IPS-11a (cell line): ENCODE results near the gene KLHL33.

Experiments
- H3K4me3 ChIP-seq: one replicate; pipeline ENCODE4 v1.5.1; 2013; ENCODE audit warnings: low read depth, low read length, control low read depth

Gene KLHL33, protein sequence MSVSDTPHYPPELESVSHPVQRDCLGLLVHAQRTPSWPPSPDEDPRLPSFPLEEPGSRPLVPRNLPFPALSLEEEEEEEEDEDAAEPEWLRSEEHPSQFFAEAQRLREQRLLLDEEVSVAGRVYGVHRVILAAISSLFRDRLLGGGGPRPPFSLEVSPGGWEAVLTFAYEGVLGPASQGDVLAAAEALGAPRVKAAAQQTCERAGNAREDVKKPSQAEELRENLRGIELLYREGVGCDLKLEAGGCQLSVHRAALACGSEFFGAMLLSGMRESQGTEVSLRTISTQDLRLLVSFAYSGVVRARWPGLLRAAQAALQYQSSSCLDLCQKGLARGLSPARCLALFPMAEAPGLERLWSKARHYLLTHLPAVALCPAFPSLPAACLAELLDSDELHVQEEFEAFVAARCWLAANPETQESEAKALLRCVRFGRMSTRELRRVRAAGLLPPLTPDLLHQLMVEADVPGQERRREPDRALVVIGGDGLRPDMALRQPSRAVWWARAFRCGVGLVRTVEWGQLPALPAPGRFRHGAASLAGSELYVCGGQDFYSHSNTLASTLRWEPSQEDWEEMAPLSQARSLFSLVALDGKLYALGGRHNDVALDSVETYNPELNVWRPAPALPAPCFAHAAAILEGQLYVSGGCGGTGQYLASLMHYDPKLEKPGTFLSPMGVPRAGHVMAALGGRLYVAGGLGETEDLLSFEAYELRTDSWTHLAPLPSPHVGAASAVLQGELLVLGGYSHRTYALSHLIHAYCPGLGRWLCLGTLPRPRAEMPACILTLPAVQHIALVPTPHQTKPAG

DNA sequence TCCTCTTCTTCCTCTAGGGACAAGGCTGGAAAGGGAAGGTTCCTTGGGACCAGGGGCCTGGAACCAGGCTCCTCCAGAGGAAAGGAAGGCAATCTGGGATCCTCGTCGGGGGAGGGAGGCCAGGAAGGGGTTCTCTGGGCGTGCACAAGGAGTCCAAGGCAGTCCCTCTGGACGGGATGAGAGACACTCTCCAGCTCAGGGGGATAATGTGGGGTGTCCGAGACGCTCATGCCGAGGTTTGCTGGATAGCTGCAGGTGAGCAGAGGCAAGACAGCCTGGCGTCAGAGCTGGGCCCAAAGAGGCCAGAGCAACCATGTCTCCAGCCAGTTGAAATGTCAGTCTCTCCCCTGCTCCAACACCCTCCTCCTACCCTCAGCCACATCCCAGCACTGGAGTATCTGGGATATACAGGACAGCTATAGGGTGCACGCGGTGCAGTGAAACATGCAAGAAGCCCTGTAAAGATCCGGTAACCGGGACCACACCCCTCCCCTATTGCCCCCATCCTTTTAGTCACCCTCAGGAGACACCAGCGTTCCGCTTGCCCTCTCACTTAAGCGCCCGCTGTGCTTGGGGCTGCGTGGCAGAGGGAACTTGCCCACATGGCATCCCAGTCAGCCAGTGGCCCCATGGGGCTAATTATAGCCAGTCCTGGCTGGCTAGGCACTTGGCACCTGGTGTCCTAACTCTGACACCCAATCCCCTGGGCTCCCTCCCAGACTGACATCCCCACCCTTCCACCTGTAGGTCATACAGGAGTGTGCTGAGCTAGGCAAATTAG lies at the start of gene KLHL33:
Gene KLHL33 (minus strand): TSS at position 585 of the 781 bp plus-strand sequence. CDS start 355 bp downstream, at position 230.
- H3K4me3 ChIP-seq: no peak within 1 kb of the TSS

DNA sequence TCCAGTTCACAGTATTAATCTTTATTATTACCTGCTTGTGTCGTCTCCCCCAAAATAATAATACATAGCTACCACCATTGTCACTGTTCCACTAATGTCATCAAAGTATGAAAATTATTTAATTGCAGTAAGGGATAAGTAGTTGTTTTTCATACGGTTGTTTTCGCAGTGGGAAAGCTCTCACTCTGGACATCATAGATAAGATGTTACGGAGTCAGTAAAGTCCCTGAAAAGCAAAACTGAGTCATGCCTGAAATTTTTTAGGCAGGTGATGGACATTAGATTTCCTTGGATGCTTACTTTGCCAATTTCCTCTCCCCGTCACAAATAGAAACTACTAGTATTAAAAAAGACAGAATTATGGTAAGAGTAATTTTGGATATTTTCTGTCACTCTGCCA lies 46.4 kb upstream of the KLHL33 start:
- no peak overlapping the region for H3K4me3 ChIP-seq

DNA sequence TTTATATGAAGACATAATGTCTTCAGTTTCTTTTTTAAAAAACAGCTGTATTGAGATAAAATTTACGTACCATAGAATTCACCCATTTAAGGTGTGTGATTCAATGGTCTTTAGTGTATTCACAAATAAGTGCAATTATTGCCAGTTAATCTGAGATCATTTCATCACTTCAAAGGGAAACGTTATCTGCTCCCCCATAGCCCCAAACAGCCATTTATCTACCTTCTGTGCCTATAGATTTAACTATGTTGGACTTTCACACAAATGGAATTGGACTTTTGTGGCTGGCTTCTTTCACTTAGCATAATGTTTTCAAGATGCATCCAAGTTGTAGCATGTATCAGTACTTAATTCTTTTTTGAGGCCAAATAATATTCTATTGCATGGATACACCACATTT lies 42.9 kb upstream of the KLHL33 start:
- H3K4me3 ChIP-seq: no peak overlapping the region

DNA sequence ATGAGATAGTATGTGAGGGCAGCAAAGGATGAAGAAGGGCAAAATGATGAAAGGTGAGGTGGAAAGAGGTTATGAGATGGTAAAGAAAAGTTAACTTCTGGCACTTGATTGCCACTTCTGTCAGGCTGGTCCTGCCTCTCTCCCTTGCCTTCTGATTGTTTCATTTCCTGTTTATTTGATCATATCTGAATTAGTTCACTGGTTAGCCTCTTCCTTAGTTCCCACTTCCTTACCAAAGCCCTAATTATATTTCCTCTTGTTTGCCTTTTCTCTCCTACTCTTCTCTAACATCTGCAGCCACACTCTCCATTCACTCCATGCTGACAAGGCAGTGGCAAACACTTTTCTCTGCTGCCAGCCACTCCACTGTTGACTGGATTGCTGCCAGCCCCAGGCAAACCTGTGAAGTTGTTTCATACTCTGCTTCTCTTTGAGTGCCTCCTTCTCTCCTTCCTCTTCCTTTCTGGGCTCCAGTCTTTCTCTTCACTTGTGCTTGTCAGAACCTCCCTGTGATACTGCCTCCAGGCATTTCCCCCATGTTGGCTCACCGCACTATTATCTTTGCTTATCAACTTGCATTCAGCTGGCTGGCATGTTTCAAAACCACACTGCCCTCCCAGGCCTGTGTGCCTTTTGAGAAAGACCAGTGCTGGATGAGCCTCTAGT lies 41.4 kb upstream of the KLHL33 start:
- no peak overlapping the region for H3K4me3 ChIP-seq

DNA sequence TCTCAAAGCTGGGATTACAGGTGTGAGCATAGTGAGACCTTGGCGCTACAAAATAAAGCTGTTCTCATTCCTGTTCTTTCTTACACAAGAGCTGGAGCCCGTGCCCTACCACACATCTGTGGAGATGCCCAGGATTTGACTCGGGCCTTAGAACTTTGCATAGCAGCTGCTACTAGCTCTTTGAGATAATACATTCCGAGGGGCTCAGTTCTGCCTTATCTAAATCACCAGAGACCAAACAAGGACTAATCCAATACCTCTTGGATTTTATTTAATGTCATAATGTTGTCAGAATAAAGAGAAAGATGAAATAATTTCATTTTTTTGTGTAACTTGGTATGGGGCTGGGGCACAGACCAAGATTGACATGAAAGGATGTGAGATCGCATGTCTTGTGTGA lies 40.8 kb upstream of the KLHL33 start:
- no peak overlapping the region for H3K4me3 ChIP-seq

DNA sequence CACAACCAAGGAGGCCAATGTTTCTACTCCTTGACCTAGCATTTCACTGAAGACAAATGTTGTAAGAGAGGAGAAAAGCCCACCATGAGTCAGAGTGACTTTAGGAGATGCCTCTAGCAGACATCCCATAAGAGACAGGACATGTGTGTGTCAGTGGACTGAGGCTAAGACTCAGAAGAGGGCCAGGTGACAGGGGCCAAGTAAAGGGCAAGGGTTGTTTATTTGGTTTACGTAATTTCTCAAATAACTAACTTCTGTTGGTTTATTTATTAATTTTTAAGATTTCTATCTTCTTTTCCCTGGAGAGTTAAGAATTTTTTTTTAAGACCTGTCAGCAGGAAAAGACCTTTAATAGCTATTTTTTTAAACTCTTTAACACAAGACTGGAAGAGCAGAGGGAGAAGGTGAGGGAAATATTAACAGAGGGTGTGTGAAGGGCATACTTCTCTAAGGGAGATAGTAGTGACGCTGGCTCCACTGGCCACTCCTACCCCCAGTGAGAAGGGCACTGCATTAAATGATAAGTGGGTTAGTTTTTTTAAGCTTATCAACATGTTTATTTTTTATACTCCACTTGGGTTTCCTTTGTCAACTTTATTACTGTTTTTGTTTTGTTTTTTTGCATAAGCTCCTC lies 36.7 kb upstream of the KLHL33 start:
- no peak overlapping the region for H3K4me3 ChIP-seq

DNA sequence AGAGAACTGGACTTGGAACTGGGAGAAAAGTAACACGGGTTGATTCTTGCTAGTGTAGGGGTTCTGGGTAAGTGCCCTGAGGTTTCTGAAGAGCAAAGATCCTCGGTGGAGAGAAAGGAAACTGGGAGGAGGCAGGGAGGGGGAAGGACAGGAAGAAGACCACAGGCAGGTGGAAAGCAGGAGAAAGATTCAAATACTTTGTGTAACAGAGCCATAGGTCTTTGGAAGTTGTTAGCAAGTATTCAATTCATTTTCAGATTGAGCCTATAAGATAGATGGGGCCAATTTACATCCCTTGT lies 34.6 kb upstream of the KLHL33 start:
- H3K4me3 ChIP-seq: peak overlapping the region; percentile 91

DNA sequence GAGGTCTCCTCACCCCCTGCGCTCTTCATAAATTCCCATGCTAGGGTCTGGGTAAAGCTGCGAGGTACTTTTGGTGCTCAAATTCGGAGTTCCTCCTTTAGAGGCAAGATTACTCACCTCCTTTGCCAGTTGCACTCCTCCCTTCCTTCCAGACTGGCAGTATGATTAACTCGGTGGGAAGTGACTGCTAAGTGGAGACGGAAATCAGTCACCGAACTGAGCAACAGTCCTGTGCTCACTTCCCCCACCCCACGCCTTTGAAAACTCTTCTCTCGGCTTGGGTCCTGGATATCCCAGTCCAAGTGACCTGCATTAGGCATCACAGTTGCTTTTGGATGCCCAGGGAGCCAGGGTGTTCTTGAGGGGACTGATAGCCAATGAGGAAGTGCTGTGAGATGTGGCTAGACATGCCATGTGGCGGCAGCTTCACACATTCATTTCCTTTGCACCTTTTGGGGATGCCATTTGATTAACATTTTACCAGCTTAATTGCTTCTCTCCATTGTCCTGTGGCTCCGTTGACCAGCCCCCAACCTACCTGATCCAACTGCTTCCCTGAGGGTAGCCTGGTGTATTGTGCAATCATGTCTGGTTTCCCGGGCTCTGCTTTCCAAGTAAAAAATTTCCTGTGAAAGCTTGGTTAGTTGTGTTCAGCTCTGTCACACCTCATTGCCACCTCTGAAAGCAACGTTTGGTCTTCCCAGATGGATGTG lies 34.1 kb upstream of the KLHL33 start:
- peak overlapping the region; percentile 91 for H3K4me3 ChIP-seq

DNA sequence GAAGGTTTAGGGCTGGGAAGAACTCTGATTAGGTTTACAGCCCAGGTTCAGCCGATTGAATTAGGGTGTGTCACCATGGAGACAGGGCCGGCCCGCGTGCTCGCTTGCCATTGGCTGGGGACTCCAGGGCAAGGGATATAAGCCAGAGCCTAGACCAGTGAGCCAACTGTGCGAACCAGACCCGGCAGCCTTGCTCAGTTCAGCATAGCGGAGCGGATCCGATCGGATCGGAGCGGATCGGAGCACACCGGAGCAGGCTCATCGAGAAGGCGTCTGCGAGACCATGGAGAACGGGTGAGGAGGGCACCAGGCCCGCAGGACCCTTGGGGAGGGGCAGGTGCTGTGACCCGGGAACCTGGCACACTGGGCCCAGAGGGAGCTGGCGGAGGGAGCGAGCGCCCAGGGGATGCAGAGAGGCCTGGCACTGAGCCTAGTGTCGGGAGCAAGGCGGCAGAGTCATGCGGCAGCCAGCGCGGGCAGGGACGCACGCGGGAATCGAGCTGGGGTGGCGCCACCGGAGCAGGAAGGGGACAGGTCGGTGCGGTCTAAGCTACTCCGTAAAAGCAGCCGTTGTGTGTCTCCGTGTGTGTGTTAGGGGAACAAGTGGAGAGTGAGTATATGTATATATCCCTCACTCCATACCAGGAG lies 33.4 kb upstream of the KLHL33 start, which contains the start of gene PNP:
Gene PNP (plus strand): TSS at position 165 of the 648 bp plus-strand sequence. CDS start 119 bp downstream, at position 284.
- peak within 1 kb of the TSS; percentile 91 for H3K4me3 ChIP-seq

DNA sequence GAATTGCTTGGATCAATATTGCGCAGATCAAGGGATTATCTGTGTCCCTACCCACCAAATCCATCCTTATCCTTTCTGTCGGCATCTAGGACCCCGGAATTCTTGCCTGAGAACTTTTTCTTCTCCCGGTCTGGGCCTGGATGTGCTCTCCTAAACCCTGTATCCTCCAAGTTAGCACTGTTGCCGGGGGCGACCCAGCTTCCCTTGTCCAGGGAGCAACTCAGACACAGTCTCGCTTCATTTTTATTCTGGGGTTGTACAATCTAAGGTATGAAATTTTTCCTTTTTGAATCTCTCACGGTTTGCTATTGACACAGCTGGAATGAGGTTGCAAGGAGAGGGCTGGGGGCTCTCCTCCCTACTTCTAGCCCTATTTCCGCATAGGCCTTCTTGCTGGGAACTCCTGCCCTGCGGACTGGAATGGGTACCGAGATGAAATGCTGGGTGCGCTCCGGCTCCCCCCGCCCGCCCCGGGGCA lies 32.8 kb upstream of the KLHL33 start:
- peak overlapping the region; percentile 91 for H3K4me3 ChIP-seq

DNA sequence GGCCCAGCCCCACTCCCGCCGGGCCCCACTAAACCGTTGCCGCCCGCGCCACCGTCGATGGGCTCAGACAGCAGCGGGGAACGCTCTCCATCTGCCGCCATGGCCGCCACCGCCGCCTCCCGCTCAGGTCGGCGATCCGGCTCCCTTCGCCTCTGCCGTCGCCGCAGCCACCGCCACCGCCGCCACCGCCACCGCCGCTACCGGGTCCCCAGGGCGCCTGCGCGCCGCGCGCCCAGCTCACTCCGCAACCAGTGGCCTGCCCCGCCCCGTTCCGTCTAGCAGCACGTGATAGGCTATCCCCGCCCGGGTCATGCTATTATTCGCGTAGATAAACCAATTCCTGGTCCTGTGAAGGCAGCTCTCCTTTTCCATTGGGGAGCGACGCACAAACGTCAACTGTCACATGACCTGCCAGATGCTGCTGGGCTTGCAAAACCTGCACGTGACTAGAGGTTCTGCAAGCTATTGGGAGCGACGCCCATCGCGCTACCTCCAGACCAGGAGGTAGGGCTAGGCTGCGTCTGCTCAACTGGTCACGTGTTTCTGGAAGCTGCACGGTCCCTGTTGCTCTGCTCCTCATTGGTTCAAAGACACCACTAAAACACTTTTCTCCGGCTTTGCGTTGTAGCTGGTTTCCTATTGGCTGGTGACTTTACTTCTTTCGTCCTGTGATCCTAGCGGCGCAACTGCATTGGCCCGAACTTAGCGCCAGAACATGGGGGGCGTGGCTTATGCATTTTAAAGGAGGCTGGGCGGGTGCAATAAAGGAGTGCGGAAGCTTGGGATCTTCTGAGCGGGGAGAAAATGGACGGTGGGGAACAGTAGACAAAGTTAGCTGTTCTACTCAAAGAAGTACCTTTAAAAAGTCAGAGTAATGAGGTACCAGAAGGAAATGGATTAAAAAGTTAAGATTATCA lies 25.5 kb upstream of the KLHL33 start, which contains the start of gene PIP4P1:
Gene PIP4P1 (minus strand): TSS at position 210 of the 917 bp plus-strand sequence. CDS start 109 bp downstream, at position 101.
- H3K4me3 ChIP-seq: peak within 1 kb of the TSS; percentile 84

DNA sequence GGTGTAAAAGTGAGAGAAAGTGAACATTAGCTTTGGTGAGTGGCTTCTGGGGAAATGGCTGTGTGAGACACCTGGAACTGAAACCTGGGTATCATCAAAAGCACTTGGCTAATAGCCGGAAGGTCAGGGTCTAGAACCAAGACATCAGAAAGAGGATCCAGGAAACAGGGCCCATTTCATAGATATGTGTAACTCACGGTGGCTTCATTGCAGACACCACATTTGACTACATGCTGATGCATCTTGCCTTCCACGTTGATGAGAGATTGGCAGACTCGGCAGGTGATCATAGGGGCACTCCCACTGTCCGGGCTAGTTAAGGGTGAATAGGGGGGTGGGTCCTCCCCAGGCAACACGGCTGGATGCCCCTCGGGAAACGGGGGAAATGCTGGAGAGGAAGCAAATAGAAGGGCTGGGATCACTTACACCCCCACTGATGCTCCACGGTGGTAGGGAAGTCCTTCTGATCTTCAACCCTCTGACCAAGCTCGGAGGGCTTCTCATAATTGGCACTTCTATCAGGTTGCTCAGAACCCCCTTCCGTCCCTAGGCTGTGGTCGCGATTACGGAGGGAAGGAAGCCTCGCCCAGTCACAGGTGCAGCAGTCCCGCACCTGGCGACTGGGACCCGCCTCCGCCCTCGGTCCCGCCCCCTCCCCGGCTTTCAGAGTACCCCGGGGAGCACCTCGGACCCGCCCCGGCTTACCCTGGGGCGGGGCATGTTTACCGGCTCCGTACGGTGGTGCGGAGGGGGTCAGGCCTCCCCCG lies 24.7 kb upstream of the KLHL33 start:
- H3K4me3 ChIP-seq: peak overlapping the region; percentile 84

DNA sequence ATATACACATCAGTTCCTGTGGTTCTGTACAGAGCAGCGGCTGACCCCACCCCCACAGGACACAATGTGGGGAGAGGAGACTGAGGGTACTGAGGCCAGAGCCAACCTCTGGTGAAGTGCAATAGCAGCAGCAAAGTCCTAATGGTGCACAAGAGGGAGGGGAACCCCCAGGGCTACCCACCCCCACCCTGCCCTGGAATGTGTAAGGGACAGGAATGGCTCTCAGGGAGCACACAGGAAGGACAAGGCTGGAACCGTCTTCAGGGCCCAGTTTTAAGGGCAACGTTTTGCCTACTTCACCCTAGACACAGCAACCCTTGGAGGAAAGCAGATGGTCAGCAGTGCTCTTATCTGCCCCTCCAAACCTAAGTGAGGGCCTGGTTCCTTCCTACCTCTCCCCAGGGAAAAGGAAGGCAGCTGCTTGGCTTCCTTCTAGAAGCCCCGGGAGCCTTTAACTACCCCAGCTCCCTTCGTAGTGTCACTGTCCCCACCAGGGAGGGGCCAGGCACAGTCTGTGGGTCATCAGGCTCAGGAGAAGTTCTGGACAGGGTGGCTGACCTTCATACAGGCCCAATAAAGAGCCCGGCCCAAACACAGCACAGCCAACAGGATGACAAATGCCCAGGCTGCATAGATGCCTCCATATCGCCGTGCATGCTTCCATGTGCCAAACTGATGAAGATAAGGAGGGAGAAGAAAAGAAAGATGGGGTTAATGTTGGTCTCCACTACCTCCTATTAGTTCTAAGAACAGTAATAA lies 22.2 kb upstream of the KLHL33 start:
- no peak overlapping the region for H3K4me3 ChIP-seq

DNA sequence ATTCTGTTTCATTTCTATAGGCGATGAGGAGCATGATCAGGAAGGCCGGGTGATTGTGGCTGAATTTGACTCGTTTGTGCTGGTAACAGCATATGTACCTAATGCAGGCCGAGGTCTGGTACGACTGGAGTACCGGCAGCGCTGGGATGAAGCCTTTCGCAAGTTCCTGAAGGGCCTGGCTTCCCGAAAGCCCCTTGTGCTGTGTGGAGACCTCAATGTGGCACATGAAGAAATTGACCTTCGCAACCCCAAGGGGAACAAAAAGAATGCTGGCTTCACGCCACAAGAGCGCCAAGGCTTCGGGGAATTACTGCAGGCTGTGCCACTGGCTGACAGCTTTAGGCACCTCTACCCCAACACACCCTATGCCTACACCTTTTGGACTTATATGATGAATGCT lies 21.0 kb upstream of the KLHL33 start:
- no peak overlapping the region for H3K4me3 ChIP-seq

DNA sequence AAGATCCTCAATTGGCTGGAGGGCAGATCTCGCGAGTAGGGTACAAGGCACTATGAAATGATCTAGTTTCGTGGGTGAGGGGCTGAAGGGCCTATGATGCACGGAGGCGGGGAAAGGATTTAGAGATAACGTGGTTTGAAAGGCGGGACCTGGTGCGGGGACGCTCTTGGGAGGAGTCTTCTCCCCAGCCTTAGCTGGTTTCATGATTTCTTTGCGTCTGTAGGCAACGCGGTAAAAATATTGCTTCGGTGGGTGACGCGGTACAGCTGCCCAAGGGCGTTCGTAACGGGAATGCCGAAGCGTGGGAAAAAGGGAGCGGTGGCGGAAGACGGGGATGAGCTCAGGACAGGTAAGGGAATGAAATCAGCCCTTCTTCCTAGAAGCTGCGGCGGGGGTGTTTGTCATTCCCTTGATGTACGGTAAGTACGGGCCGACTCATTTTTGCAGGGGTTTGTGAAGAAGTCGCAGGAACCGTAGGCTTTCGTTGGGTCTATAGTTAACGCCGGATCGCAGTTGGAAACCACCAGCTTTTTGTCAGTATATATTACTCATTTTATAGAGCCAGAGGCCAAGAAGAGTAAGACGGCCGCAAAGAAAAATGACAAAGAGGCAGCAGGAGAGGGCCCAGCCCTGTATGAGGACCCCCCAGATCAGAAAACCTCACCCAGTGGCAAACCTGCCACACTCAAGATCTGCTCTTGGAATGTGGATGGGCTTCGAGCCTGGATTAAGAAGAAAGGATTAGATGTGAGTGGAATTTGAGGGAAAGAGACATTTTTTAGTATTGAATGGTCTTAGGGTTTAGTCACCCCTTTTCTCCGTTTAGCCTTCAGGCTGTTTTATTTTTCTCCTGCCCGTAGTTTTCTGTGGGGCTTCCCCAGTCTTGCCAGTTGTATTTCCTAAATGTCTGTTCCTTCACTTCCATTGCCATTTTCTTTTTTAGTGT lies 19.7 kb upstream of the KLHL33 start:
- H3K4me3 ChIP-seq: peak overlapping the region; percentile 98
